Measurements from ENCODE around the gene OTUD5. TPM values are rescaled to one million over a fixed set of nuclear protein-coding genes. Genes with fewer than 3 reads are reported as not detected.
"Not testable (repeated sequence)": the region's sequence is repeated elsewhere in the genome, so short reads cannot be mapped to it uniquely, and the experiment has no call there.

OTUD5 gene
- total RNA-seq, 1 donor from 2014 or later, result 18.1 TPM

DNA sequence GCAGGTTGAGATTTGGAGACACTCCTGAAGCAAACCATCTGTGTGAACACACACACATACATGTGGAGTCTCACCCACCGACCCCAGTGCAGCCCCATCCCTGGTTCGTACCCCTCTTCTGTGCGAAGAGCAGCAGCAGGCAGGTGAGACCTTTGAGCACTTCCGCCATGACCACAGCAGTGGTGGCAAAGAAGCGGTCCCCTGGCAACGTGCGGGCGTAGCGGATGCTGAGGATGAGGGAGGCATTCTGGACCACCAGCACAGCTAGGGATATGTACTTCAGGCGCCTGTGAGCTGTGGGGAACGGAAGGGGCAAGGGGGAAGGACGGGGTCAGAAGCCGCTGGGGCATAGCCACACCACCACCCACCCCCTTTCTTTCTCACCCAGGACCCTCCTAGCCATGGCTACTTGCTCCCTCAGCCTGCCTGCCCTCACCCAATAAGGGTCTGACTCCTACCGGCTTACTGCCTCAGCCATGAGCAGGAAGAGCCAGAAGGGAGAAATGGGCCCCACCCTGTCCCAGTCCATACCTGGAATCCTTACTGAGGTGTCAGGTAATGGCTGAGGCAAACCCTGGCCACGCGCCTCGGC, 47.6 kb downstream of the OTUD5 start:
- no peak for DNase-seq

DNA sequence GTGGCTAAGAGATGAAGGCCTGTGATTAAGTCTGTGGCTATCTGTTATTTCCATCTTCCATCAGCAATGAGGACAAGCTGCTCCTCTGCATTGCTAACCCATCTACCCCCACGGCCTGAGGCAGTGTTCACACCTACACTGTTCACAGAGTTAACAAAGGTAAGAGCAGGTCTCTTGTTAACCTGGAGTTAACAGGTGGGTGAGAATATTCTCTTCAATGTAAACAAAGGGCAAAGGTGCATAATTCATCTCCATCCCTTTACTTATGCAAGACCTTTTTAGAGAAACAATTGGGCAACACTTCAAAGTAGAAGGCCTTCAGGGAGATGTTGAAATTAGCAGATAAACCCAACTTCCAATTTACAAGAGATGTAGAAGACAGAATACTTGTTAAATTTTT, 48.8 kb downstream of the OTUD5 start:
- no peak for DNase-seq

- DNase-seq, result no peak
Measured at GRCh38 chrX:48905090-48905790, 52.2 kb downstream of the OTUD5 start.

DNA sequence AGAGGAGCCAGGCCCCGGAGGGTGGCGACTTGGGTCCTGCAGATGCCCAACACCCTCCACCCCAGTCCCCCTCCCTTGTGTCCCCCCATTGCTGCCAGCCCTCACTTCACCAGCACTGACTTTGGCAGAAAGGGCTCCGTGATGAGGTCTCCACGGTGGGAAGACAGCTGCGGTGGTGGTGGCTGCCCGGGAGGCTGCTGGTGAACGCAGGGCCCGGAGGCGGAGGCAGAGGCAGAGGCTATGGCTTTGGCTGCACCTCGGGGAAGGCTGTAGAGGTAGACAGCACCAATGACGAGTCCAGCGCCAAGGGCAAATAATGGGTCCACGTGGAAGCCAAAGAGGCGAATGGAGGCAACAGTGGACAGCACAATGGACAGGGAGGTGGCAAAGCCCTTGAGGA, 52.8 kb downstream of the OTUD5 start:
- DNase-seq, result no peak

DNA sequence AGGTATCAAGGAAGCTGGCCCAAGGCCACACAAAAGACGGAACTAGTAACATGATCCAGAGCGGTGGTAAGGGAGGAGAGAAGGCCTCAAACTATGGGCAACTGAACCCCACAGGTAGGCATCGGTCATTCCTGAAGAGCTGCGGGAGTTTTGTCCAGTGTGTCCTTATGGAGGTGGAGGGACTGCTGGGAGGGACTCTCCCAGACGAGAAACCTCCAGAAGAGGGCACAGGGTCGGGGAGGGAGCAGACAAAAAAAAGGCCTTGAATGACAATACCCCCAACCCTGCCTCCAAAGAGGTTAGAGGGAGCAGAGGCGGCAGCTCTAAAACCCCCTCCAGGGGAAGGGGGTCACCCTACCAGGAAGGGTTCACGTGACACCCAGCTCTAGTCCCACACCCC, 53.2 kb downstream of the OTUD5 start:
- no peak for DNase-seq

GRCh38 chrX:48903290-48903689, 54.1 kb downstream of the OTUD5 start:
- DNase-seq, result no peak

- DNase-seq, result no peak
Measured at GRCh38 chrX:48902776-48903175, 54.6 kb downstream of the OTUD5 start.

DNA sequence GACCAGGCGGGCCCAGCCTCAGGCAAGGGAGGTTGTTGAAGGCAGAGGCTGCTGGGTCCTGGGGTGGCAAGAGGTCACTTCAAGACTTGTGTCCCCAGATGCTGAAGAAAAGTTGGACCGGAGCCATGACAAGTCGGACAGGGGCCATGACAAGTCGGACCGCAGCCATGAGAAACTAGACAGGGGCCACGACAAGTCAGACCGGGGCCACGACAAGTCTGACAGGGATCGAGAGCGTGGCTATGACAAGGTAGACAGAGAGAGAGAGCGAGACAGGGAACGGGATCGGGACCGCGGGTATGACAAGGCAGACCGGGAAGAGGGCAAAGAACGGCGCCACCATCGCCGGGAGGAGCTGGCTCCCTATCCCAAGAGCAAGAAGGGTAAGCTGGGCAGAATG, 55.3 kb downstream of the OTUD5 start:
- DNase-seq, result no peak

- DNase-seq, result no peak
Measured at GRCh38 chrX:48901069-48901468, 56.3 kb downstream of the OTUD5 start.

GRCh38 chrX:48899078-48899410, 58.4 kb downstream of the OTUD5 start:
- no peak for DNase-seq

DNA sequence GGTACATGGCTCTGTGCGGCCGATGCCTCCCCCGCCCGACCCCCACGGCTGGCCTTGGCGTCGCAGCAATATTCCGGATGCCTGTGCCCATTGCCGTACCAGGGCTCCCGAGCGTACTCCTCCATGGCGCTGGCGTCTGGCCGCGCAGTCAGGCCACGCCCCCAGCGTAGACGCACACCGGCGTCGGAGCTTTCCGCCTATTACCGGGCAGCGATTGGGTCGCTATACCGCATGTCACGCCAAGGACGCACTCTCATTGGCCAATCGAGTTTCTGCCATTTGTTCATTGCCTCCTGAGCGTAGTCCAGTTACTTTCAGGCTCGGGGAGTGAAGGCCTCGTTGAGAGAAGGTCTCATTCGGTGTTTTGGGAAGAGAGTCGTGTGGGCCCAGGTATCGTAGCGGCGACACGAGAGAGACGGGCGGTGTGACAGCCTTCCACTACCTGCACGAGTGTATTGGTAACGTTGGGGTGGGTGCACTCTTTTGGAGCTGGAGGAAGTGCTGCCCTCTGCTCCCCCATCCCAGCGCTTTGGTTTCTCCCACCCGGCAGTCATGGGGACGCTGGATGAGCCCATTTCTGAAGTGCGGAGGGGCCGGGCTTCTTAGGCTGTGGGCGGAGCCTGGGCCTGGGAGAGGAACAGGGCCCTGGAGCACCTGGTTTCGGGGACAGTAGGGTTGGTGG, 59.6 kb downstream of the OTUD5 start, which contains the start of the genes PQBP1 and TIMM17B:
Gene PQBP1, plus strand, starts transcription at position 306 of the 682 bp plus-strand sequence. CDS start 580 bp downstream, outside the sequence.
Gene TIMM17B, minus strand, starts transcription at position 144 of the 682 bp plus-strand sequence. Its CDS starts 19 bp downstream, at position 125.
- DNase-seq, result peak; percentile 85

GRCh38 chrX:48897157-48897624, 60.2 kb downstream of the OTUD5 start:
- peak; percentile 39 for DNase-seq

GRCh38 chrX:48896611-48897011, 60.8 kb downstream of the OTUD5 start:
- DNase-seq, result no peak

- no peak for DNase-seq
Measured at GRCh38 chrX:48894891-48895290, 62.5 kb downstream of the OTUD5 start.

DNA sequence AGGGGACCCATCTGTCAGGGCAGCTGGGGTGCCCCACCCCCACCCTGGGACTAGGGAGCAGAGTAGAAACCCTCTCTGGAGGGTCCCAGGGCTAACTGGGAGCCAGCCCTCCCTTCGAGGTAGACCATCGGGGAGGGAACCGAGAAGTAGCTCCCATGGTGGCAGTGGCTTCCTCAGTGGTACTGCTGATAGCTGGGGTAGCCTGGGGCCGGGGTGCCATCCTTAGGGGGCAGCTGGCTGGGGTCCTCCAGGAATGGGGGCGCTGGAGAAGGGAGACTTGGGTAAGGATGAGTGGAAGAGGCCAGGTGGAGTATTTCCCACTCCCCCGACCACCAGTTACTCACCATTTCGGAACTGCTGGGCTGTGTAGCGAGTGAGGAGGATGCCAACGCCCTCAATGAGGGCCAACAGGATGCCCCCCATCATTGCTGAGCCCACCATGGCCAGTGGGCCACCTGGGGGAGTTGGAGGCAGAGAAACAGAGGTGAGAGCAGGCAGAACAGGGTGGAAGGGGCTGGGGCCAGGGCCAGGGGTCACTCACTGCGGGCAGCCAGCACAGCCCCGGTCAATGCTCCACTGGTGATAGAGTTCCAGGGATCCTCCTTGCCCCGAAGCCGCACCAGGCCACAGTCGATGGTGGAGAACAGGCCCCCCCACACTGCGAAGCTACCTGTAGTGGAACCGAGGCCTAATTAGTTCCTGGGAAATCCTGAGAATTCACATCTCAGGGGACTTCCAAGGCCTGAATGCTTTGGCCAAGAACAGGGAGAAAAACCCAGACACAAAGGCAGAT, 63.7 kb downstream of the OTUD5 start:
- no peak for DNase-seq

DNA sequence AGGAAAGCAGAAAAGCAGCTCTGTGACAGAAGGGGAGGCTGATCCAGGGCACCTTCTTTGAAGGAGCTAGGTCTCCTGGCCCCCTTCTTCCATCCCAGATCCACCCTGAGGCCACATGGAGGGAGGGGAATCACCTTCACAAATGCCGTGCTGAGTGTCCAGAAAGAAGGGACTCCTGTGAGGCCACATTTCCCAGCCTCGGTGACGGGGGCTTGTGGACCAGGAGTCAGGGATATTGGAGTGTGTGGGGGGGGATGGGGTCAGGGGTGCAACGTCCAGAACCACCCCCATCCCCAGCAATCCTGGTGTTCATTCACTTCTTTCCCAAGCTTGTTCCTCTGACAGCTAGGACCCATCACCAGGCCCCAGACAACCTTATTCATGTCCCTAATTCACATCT, 64.5 kb downstream of the OTUD5 start:
- DNase-seq, result no peak

DNA sequence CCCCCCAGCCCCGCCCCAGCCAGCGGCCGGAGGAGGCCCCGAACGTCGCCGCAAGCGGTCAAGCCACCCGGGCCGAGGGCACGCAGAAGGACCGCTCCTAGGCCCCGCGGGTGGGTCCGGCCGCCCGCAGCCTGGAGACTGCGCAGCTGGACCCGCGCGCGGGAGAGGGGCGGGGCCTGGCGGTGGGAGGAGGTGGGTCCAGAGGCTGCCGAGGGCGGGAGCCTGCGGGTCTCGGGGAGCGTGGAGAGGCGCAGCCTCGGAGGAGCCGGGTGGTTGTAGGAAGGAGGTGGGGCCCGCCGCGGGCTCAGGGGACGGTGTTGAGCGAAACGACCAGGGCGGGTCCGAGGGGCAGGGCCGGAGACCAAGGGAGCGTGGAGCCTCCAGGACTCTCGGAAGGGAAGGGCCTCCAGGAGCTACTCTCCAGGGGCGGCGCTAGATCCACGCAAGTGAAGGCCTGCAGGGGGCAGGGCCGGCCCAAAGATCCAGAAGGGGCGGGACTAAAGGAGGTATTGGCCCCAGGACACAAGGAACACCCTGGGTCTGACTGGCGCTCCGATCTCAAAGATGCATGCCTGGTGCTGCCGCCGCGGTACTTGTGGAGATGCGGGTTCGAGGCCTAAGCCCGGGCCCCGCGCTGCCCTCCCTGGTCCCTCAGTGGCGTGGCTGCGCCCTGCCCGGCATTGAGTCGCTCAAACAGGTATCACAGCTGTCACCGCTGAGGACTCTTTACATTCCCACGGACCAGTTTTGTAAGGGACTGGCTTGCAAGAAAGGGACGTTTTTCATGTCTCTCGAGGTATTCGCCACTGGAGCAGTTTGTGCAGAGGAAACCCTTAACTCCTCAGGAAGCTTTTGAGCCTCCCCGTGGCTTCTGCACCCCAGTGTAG, 65.8 kb downstream of the OTUD5 start:
- DNase-seq, result peak; percentile 70

- peak; percentile 31 for DNase-seq
Measured at GRCh38 chrX:48890934-48891401, 66.4 kb downstream of the OTUD5 start.

DNA sequence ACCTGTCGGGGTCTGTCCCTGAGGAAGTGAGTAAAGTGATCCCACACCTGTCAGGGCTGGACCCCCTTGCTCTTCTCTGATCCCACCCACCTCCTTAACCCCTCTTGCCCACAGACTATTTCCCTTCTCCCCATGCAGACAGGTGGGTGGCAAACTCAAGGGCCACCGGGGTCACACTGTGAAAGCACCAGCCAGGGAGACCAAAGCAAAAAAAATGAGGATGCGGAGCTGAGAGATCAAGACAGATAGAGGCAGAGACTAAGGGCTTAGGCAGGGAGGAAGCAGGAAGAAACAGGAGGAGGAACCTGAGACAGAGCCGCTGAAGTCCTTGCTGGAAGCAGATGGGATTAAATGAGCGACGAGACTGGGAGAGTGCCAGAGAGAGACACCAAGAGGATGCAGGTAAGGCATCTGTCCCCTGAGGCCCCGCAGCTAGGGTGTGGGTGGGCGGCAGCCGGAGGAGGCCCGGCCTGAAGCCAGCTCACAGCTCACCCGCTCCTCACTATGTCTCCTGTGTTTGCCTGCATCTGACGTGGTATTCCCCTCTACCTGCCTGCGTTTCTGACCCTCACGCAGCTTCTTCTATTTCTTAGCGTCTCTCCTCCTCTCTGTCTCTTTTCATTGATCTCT, 67.0 kb downstream of the OTUD5 start:
- no peak for DNase-seq

GRCh38 chrX:48886586-48886985, 70.8 kb downstream of the OTUD5 start:
- not testable (repeated sequence) for DNase-seq

GRCh38 chrX:48883729-48884128, 73.7 kb downstream of the OTUD5 start:
- DNase-seq, result no peak

Data from occipital lobe (tissue), 2 donors.